Camera-type eye (tissue), 1 donor: ENCODE results near the gene ESD. TPM values are rescaled to one million over a fixed set of nuclear protein-coding genes. Genes with fewer than 3 reads are reported as not detected.

Source experiments
- total RNA-seq: library from RNA; depleted of rRNA; stranded (reverse); fragments of >200 nt; gene quantifications from one replicate; pipeline ENCODE4 v1.2.3, GENCODE V29; 2014

Gene ESD
- total RNA-seq, result 107 TPM

GRCh38 chr13:46796515-46797474 lies at the start of gene ESD:
ESD (minus strand) TSS chr13:46797161; CDS start chr13:46791413, 5,748 bp downstream.

Other genes with a start within 250 kb of the ESD start
- 38.0 TPM for gene LRCH1, start 244.0 kb downstream of the ESD start, total RNA-seq
- 0.93 TPM for gene HTR2A, start 99.9 kb upstream of the ESD start, total RNA-seq